ENCODE measurements around the gene PHF21A. TPM values are rescaled to one million over a fixed set of nuclear protein-coding genes. Genes with fewer than 3 reads are reported as not detected.

The PHF21A gene
- total RNA-seq, 4 donors from 2014 or later = 34.4 to 58.6 (median 47.7) TPM

GRCh38 chr11:45985212-45985611 lies 136.0 kb downstream of the PHF21A start:
- TF ChIP-seq CTCF (IDR thresholded peaks at IDR 0.05; ENCODE audit: low read depth) = no peak

GRCh38 chr11:45984192-45984591 lies 137.1 kb downstream of the PHF21A start:
- TF ChIP-seq CTCF (IDR thresholded peaks at IDR 0.05; ENCODE audit: low read depth) = no peak

GRCh38 chr11:45983471-45983845 lies 137.8 kb downstream of the PHF21A start:
- no peak for TF ChIP-seq CTCF (IDR thresholded peaks at IDR 0.05; ENCODE audit: low read depth)

- no peak for TF ChIP-seq CTCF (IDR thresholded peaks at IDR 0.05; ENCODE audit: low read depth)
These were observed 138.4 kb downstream of the PHF21A start for GRCh38 chr11:45982656-45983470.

GRCh38 chr11:45974806-45975205 lies 146.4 kb downstream of the PHF21A start:
- no peak for TF ChIP-seq CTCF (IDR thresholded peaks at IDR 0.05; ENCODE audit: low read depth)

GRCh38 chr11:45973601-45974000 lies 147.7 kb downstream of the PHF21A start:
- no peak for TF ChIP-seq CTCF (IDR thresholded peaks at IDR 0.05; ENCODE audit: low read depth)

GRCh38 chr11:45968901-45969300 lies 152.4 kb downstream of the PHF21A start:
- no peak for TF ChIP-seq CTCF (IDR thresholded peaks at IDR 0.05; ENCODE audit: low read depth)
